Epithelial cell of umbilical artery (primary cell): Measurements from ENCODE around the gene C19orf47. TPM values are rescaled to one million over a fixed set of nuclear protein-coding genes. Genes with fewer than 3 reads are reported as not detected.

Source experiments
- total RNA-seq: library from RNA; depleted of rRNA; stranded (reverse); fragments of >200 nt; gene quantifications from 2 replicates; pipeline ENCODE4 v1.2.3, GENCODE V29; 2014

C19orf47 gene, protein sequence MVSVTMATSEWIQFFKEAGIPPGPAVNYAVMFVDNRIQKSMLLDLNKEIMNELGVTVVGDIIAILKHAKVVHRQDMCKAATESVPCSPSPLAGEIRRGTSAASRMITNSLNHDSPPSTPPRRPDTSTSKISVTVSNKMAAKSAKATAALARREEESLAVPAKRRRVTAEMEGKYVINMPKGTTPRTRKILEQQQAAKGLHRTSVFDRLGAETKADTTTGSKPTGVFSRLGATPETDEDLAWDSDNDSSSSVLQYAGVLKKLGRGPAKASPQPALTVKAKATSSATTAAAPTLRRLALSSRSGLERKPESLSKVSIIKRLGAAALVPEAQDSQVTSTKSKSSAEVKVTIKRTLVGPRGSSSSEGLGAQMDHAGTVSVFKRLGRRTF
- 4.4 and 5.2 TPM in 2 replicates for total RNA-seq

DNA sequence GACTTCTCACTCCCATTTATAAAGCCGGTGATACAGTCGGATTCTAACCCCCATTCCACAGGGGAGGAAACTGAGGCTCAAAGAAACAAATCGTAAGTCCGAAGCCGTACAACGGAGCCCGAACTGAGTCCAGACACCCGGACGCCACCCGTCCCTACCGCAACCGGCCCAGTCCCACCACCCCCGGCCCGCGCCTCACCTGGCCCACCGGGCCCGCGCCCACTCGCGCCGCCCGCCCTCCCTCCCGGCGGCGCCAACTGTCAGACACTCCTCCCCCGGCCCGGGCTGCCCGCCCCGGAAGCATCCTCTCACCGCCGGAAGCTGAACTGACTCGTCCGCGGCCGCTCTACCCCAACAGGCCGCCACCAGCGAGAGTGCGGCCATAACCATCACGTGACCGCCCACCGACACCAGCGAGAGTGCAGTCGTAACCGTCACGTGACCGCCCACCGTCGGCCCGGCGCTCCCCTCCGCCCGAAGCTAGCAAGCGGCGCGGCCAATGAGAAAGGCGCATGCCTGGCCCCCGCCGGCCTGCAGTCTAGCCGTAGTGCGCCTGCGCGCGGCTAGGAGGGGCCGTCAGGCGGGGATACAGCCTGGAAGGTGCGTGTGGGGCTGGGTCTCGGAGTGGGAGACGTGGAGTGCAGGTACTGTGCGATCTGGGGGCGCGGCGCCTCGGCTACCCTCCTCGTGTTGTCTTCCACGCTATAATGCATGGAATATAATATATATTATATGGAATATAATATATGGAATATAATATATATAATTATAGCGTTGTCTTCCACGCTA lies at the start of gene C19orf47, which contains the start of gene PLD3:
Gene C19orf47, minus strand, starts transcription at position 273 of the 789 bp plus-strand sequence. CDS start 6,540 bp downstream, outside the sequence.
Gene PLD3, plus strand, starts transcription at position 571 of the 789 bp plus-strand sequence. CDS start 17,789 bp downstream, outside the sequence.

DNA sequence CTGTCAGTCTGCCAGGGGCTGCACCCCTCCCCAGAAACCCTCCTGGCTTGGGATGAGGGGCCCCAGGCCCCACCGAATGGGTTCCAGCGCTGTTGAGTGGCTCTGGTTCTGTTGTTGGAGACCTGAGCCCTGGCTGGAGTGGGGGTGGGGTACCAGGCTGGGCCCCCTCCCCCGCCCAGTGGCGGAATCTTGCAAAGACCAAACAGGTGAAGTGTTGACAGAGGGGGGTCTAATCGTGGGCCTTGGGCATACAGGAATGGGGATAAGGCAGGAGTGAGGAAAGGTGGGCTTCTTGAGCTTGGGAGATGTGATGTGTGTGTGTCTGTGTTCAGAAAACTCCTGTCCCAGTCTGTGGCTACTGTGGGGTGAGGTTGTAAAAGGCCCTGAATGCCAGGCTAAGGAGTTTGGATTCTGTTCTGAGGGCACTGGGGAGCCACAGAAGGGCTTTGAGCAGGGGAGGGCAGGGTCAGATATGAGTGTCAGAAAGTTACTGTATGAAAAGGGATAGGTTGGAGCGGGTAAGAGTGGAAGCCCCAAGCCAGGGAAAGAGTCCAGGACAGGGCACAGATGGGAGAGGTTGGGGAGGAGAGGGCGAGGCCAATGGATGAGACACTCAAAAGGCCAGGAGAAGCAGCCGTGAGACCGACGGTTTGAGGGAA lies 42.0 kb upstream of the C19orf47 start, which contains the start of gene HIPK4:
Gene HIPK4, minus strand, starts transcription at position 98 of the 659 bp plus-strand sequence. CDS start 279 bp downstream, outside the sequence.

DNA sequence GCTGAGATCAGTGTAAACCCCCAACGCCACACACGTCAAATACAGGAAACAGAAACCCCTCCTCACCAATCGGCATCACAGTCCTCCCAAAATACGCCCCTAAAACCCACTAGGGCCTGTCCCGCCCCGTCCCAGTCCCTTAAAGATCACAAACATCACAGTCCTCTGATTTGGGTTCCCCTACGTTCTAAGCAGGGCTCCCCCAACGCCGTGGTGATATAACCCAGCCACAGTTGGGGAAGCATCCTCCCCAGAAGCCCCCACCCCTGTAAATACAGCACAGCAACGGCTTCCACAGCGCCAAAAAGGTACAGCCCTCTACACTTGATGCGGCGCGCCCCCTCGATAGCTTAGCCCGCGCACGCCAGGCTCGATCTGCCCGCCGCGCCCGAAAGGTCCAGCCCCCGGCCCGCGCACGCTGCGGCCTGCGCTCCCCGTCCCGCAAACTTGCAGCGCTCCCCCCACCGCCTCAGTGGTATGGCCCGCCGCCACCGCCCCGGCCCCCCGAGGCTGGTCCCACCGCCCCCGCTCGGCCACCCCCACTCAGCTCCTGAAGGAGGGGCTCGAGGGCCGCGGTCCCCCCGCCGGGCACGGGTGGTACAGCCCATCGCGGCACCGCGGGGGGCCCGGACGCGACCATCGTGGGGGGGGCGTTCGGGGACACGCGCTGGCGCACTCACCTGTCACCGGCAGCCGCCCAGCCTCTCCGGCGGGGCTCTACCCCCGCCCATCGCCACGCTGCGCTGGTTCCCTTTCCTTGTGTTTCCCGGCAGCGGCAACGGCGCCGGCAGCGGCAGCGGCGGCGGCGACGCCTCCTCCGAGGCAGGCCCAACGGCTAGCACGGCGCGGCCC lies 63.5 kb downstream of the C19orf47 start, which contains the start of gene AKT2:
Gene AKT2, minus strand, starts transcription at position 845 of the 852 bp plus-strand sequence. CDS start 20,078 bp downstream, outside the sequence.

Other genes with a start within 250 kb of the C19orf47 start
- 6.1 and 6.5 TPM in 2 replicates for gene MAP3K10, start 157.0 kb downstream of the C19orf47 start, total RNA-seq
- gene TTC9B, start 130.0 kb downstream of the C19orf47 start, total RNA-seq: not detected in 2 replicates
- gene CCNP, start 121.7 kb downstream of the C19orf47 start, total RNA-seq: under 0.01 TPM in 1 of 2 replicates, not detected in the other
- gene AKT2, start 63.1 kb downstream of the C19orf47 start, total RNA-seq: 27.0 and 43.3 TPM in 2 replicates
- 97.4 and 136 TPM in 2 replicates for gene PLD3, start 298 bp upstream of the C19orf47 start, total RNA-seq
- gene HIPK4, start 41.8 kb upstream of the C19orf47 start, total RNA-seq: under 0.01 TPM in 1 of 2 replicates, not detected in the other
- gene PRX, start 65.0 kb upstream of the C19orf47 start, total RNA-seq: 0.65 and 1.1 TPM in 2 replicates
- 22.8 and 31.5 TPM in 2 replicates for gene SERTAD1, start 77.6 kb upstream of the C19orf47 start, total RNA-seq
- gene SERTAD3, start 95.9 kb upstream of the C19orf47 start, total RNA-seq: 19.8 and 23.7 TPM in 2 replicates
- 59.1 and 67.9 TPM in 2 replicates for gene BLVRB, start 117.3 kb upstream of the C19orf47 start, total RNA-seq
- gene SPTBN4, start 118.6 kb upstream of the C19orf47 start, total RNA-seq: under 0.01 TPM in 1 of 2 replicates, not detected in the other
- gene SHKBP1, start 228.5 kb upstream of the C19orf47 start, total RNA-seq: 23.1 and 34.7 TPM in 2 replicates